ENCODE results near the gene TMEM17. TPM values are rescaled to one million over a fixed set of nuclear protein-coding genes. Genes with fewer than 3 reads are reported as not detected.

TMEM17 gene
- total and polyA plus RNA-seq, 9 of the 15 experiments (the other 6 are each of a cell fraction or from before 2014, with no cell fraction given) = 0.58 to 2.2 (median 1.2) TPM

DNA sequence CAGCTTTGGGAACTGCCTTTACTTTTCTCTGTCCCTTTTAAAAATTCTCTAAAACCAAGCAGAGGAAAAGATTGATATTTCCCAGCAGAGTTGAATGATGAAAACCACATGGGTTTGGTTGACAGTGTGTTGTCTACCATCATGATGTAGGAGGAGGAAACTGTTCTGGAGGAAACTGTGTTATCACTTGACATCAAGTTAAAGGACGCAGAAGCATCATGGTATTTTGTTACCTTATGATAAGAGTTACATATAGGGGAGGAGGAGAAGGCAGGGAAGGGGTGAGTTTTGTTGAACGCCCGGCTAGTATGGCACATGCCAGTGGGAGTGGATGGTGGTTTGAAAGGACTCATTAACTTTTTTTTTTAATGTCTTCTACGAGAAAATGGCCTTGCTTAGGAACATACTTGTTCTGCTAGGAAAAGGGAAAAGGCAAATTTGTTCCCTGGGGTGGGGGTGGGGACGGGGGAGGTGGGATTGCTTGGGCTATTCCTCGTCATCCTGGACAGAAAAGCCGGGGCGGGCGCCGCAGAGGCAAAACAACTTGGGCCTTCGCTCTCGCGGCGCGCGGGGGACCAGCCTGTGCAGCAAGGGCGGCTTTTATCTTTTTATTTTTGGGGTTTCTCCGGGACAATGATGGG is 766 bp downstream of the TMEM17 start (continued):
- TF ChIP-seq TSHZ1 (CRISPR knock-in tag; IDR thresholded peaks at IDR 0.05) = no peak
- no peak for TF ChIP-seq ZNF780A (CRISPR knock-in tag; IDR thresholded peaks at IDR 0.05)
- TF ChIP-seq, protein P1, sequence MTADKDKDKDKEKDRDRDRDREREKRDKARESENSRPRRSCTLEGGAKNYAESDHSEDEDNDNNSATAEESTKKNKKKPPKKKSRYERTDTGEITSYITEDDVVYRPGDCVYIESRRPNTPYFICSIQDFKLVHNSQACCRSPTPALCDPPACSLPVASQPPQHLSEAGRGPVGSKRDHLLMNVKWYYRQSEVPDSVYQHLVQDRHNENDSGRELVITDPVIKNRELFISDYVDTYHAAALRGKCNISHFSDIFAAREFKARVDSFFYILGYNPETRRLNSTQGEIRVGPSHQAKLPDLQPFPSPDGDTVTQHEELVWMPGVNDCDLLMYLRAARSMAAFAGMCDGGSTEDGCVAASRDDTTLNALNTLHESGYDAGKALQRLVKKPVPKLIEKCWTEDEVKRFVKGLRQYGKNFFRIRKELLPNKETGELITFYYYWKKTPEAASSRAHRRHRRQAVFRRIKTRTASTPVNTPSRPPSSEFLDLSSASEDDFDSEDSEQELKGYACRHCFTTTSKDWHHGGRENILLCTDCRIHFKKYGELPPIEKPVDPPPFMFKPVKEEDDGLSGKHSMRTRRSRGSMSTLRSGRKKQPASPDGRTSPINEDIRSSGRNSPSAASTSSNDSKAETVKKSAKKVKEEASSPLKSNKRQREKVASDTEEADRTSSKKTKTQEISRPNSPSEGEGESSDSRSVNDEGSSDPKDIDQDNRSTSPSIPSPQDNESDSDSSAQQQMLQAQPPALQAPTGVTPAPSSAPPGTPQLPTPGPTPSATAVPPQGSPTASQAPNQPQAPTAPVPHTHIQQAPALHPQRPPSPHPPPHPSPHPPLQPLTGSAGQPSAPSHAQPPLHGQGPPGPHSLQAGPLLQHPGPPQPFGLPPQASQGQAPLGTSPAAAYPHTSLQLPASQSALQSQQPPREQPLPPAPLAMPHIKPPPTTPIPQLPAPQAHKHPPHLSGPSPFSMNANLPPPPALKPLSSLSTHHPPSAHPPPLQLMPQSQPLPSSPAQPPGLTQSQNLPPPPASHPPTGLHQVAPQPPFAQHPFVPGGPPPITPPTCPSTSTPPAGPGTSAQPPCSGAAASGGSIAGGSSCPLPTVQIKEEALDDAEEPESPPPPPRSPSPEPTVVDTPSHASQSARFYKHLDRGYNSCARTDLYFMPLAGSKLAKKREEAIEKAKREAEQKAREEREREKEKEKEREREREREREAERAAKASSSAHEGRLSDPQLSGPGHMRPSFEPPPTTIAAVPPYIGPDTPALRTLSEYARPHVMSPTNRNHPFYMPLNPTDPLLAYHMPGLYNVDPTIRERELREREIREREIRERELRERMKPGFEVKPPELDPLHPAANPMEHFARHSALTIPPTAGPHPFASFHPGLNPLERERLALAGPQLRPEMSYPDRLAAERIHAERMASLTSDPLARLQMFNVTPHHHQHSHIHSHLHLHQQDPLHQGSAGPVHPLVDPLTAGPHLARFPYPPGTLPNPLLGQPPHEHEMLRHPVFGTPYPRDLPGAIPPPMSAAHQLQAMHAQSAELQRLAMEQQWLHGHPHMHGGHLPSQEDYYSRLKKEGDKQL (CRISPR knock-in tag; IDR thresholded peaks at IDR 0.05; ENCODE audit: borderline replicate concordance) = no peak
- TF ChIP-seq GTF3C2 (IDR thresholded peaks at IDR 0.05; ENCODE audit: borderline replicate concordance, extremely low read depth, insufficient read length) = no peak
- peak; percentile 41; the same call in 1 of the 2 replicates for TF ChIP-seq ZNF589 (CRISPR knock-in tag; IDR thresholded peaks at IDR 0.05; ENCODE audit: low read depth)
- TF ChIP-seq ZNF224 (CRISPR knock-in tag; IDR thresholded peaks at IDR 0.05) = no peak
- TF ChIP-seq PRMT5 (CRISPR knock-in tag; IDR thresholded peaks at IDR 0.05) = no peak
- TF ChIP-seq GABPB1 (CRISPR knock-in tag; IDR thresholded peaks at IDR 0.05) = no peak
- 0 out of 2 replicates have a peak, but pooled peaks have one; percentile 16 for TF ChIP-seq GTF2A2 (tag; IDR thresholded peaks at IDR 0.05)
- TF ChIP-seq ZNF121 (CRISPR knock-in tag; conservative IDR thresholded peaks at IDR 0.05) = no peak
- no peak for TF ChIP-seq KAT2B (IDR thresholded peaks at IDR 0.05; ENCODE audit: low read depth, low read length)
- TF ChIP-seq, protein P2, sequence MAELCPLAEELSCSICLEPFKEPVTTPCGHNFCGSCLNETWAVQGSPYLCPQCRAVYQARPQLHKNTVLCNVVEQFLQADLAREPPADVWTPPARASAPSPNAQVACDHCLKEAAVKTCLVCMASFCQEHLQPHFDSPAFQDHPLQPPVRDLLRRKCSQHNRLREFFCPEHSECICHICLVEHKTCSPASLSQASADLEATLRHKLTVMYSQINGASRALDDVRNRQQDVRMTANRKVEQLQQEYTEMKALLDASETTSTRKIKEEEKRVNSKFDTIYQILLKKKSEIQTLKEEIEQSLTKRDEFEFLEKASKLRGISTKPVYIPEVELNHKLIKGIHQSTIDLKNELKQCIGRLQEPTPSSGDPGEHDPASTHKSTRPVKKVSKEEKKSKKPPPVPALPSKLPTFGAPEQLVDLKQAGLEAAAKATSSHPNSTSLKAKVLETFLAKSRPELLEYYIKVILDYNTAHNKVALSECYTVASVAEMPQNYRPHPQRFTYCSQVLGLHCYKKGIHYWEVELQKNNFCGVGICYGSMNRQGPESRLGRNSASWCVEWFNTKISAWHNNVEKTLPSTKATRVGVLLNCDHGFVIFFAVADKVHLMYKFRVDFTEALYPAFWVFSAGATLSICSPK (IDR thresholded peaks at IDR 0.05; ENCODE audit: borderline replicate concordance) = no peak
- peak; percentile 30; the same call in 1 of the 2 replicates for TF ChIP-seq MECOM (CRISPR knock-in tag; IDR thresholded peaks at IDR 0.05)
